PFSK-1 (cell line): ENCODE measurements around the gene ZNF462.

Experiments used
- FOXP2 ChIP-seq: optimal IDR thresholded peaks from 2 replicates; pipeline ENCODE3; 2011; ENCODE audit warnings: borderline replicate concordance, control low read depth, inconsistent platforms; ENCODE audit not compliant: insufficient read depth; ENCODE audit errors: extremely low read length, extremely low read depth
- POLR2AphosphoS5 ChIP-seq: IDR thresholded peaks from 2 replicates; pipeline ENCODE4 v1.6.1; 2012; ENCODE audit warnings: low read depth, mild to moderate bottlenecking, control low read depth, low read length, moderate library complexity
- SIN3A ChIP-seq: IDR thresholded peaks from 2 replicates; pipeline ENCODE4 v1.6.1; 2012; ENCODE audit warnings: mild to moderate bottlenecking, low read length, moderate library complexity, borderline replicate concordance; ENCODE audit not compliant: insufficient read depth
- TAF1 ChIP-seq: IDR thresholded peaks from 2 replicates; pipeline ENCODE4 v1.6.1; 2012; ENCODE audit warnings: low read length, control low read depth, borderline replicate concordance; ENCODE audit not compliant: insufficient read depth
- TF ChIP-seq, protein P1 (sequence below), 2 experiments: IDR thresholded peaks; 2 replicates each; pipeline versions ENCODE4 v1.6.1 to v1.8.0; 2011 to 2012; ENCODE audit warnings: low read depth in 2 of 2, low read length in 2 of 2, control low read depth in 1 of 2, inconsistent platforms in 1 of 2, mild to moderate bottlenecking in 1 of 2, moderate library complexity in 1 of 2; ENCODE audit not compliant: insufficient read depth in 1 of 2

The ZNF462 gene

GRCh38 chr9:106992186-106992585, 129.2 kb downstream of the ZNF462 start:
- TF ChIP-seq TAF1 (no peak), POLR2AphosphoS5 (no peak), SIN3A (no peak), FOXP2 (no peak)
- TF ChIP-seq, protein P1, sequence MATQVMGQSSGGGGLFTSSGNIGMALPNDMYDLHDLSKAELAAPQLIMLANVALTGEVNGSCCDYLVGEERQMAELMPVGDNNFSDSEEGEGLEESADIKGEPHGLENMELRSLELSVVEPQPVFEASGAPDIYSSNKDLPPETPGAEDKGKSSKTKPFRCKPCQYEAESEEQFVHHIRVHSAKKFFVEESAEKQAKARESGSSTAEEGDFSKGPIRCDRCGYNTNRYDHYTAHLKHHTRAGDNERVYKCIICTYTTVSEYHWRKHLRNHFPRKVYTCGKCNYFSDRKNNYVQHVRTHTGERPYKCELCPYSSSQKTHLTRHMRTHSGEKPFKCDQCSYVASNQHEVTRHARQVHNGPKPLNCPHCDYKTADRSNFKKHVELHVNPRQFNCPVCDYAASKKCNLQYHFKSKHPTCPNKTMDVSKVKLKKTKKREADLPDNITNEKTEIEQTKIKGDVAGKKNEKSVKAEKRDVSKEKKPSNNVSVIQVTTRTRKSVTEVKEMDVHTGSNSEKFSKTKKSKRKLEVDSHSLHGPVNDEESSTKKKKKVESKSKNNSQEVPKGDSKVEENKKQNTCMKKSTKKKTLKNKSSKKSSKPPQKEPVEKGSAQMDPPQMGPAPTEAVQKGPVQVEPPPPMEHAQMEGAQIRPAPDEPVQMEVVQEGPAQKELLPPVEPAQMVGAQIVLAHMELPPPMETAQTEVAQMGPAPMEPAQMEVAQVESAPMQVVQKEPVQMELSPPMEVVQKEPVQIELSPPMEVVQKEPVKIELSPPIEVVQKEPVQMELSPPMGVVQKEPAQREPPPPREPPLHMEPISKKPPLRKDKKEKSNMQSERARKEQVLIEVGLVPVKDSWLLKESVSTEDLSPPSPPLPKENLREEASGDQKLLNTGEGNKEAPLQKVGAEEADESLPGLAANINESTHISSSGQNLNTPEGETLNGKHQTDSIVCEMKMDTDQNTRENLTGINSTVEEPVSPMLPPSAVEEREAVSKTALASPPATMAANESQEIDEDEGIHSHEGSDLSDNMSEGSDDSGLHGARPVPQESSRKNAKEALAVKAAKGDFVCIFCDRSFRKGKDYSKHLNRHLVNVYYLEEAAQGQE (IDR thresholded peaks at IDR 0.05; ENCODE audit: insufficient read depth in 1 of 2, low read depth in 2 of 2, low read length in 2 of 2) = no peak

- TF ChIP-seq TAF1 = no peak
- no peak for TF ChIP-seq SIN3A
- no peak for TF ChIP-seq FOXP2
- TF ChIP-seq, protein P1 (IDR thresholded peaks at IDR 0.05; ENCODE audit: insufficient read depth in 1 of 2, low read depth in 2 of 2, low read length in 2 of 2) = no peak
- no peak for TF ChIP-seq POLR2AphosphoS5
Observed at GRCh38 chr9:106993603-106994002, 130.6 kb downstream of the ZNF462 start.

DNA sequence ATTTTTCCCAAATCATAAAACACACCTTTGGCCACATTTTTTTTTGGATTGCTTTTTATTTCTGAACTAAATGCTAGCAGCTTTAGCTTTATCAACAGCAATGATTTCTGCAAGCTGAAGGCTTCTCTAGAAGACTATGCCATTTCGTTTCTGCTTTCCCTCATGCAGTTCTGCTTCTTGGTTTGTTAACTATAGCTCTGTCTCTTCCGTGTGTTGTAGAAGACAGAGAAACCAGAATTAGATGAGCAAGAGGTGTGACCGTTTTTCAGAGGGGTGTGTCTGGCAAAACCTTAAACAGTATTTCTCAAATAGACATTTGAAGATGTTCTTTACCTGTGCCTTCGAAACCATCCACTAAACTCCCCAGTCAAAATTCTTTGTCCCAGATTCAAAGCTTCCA, 131.5 kb downstream of the ZNF462 start:
- TF ChIP-seq, protein P1 (IDR thresholded peaks at IDR 0.05; ENCODE audit: insufficient read depth in 1 of 2, low read depth in 2 of 2, low read length in 2 of 2) = no peak
- TF ChIP-seq TAF1 = no peak
- no peak for TF ChIP-seq FOXP2
- TF ChIP-seq POLR2AphosphoS5 = no peak

DNA sequence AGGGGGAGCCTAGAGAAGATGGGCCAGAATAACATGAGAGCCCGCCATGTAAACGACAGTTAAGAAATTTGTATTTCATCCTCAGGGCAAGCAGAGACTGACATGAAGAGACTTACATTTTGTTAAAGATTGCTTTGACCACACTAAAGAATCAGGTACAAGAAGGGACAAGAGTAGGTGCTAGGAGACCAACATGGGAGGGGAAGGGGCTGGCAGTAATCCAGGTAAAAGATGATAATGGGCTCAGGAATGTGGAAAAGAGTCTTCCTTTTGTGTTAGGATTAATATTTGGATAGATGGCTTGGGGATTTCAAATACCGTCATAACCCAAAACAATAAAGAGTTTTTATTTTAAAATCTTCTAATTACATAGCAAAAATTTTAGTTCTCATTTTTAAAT, 137.3 kb downstream of the ZNF462 start:
- no peak for TF ChIP-seq POLR2AphosphoS5
- no peak for TF ChIP-seq FOXP2
- no peak for TF ChIP-seq TAF1
- TF ChIP-seq SIN3A = no peak
- TF ChIP-seq, protein P1 (IDR thresholded peaks at IDR 0.05; ENCODE audit: insufficient read depth in 1 of 2, low read depth in 2 of 2, low read length in 2 of 2) = no peak

GRCh38 chr9:107005201-107005600, 142.2 kb downstream of the ZNF462 start:
- TF ChIP-seq, protein P1 (IDR thresholded peaks at IDR 0.05; ENCODE audit: insufficient read depth in 1 of 2, low read depth in 2 of 2, low read length in 2 of 2) = no peak
